ENCODE measurements around the gene PLCB3.

The PLCB3 gene

GRCh38 chr11:64265176-64266160, 14.1 kb downstream of the PLCB3 start:
- DNase-seq (ENCODE audit: low read depth in 2 of 2) = no peak

GRCh38 chr11:64266339-64266738, 15.0 kb downstream of the PLCB3 start:
- DNase-seq (ENCODE audit: low read depth in 2 of 2) = no peak

GRCh38 chr11:64267207-64267945, 16.0 kb downstream of the PLCB3 start:
- no peak for DNase-seq (ENCODE audit: low read depth in 2 of 2)

GRCh38 chr11:64268025-64268892, 16.9 kb downstream of the PLCB3 start:
- DNase-seq (ENCODE audit: low read depth in 2 of 2) = no peak

GRCh38 chr11:64268893-64269539, 17.7 kb downstream of the PLCB3 start:
- peak in 1 of 2 donors; percentile 45 for DNase-seq (ENCODE audit: low read depth in 2 of 2)

- peak; percentile 96 to 98 for DNase-seq (ENCODE audit: low read depth in 2 of 2)
Measured at GRCh38 chr11:64269540-64270220, 18.4 kb downstream of the PLCB3 start.

- DNase-seq (ENCODE audit: low read depth in 2 of 2) = no peak
Measured at GRCh38 chr11:64275031-64275800, 23.9 kb downstream of the PLCB3 start.

GRCh38 chr11:64275841-64276240, 24.5 kb downstream of the PLCB3 start:
- DNase-seq (ENCODE audit: low read depth in 2 of 2) = no peak

- no peak for DNase-seq (ENCODE audit: low read depth in 2 of 2)
Measured at GRCh38 chr11:64276653-64277431, 25.5 kb downstream of the PLCB3 start.

- DNase-seq (ENCODE audit: low read depth in 2 of 2) = no peak
Measured at GRCh38 chr11:64278576-64279190, 27.4 kb downstream of the PLCB3 start.

- DNase-seq (ENCODE audit: low read depth in 2 of 2) = no peak
Measured at GRCh38 chr11:64281957-64282770, 30.8 kb downstream of the PLCB3 start.

GRCh38 chr11:64283092-64283491, 31.8 kb downstream of the PLCB3 start:
- no peak for DNase-seq (ENCODE audit: low read depth in 2 of 2)

GRCh38 chr11:64284048-64284961, 33.0 kb downstream of the PLCB3 start, which contains the start of gene BAD:
Gene BAD, minus strand, starts transcription at chr11:64284665. Its CDS starts 297 bp downstream, at chr11:64284368.
- peak; percentile 88 to 93 for DNase-seq (ENCODE audit: low read depth in 2 of 2)

- DNase-seq (ENCODE audit: low read depth in 2 of 2) = peak; percentile 84 to 87
Measured at GRCh38 chr11:64284962-64285884, 33.9 kb downstream of the PLCB3 start, which contains the start of gene GPR137. Gene GPR137, plus strand, starts transcription at chr11:64285848. Its CDS starts 677 bp downstream, at chr11:64286525.
